Renal cortex interstitium (tissue), 11 donors: ENCODE results near the gene FAM53B. TPM values are rescaled to one million over a fixed set of nuclear protein-coding genes. Genes with fewer than 3 reads are reported as not detected.

Source experiments
- DNase-seq, 11 donors: peaks; one replicate each; pipeline ENCODE4 v3.0.0-alpha.2; 2013; ENCODE audit warnings: low read depth in 9 of 11, low spot score in 4 of 11; ENCODE audit errors: extremely low read depth in 1 of 11
- polyA plus RNA-seq, 3 donors: library from polyadenylated mRNA; unstranded; fragments of 120-200 nt; gene quantifications; one replicate each; pipeline ENCODE4 v1.2.1, GENCODE V29; 2013; ENCODE audit not compliant: insufficient read length in 3 of 3

FAM53B gene
- polyA plus RNA-seq, 3 donors = 22.3 to 32.5 (median 29.1) TPM

DNA sequence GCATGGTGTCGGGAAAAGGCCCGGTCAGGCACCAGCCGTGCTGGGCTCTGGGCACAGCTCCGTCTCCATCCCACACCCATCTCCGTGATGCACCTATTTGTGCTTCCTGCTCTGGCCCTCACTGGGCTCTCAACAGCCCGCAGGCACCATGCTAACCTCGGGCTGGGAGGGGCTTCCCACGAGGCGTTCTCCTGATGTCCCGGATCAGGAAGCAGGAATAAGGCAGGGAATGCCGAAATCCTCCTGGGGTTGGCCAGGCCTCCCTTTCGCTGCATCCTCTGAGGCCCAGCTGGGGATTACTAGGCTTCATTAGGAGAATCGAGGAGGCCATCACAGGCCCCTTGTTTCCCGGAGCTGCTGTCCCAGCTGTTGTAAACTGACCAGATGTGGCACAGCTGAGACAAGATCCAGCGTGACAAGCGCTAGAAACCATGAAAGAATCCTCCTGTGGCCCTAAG lies 72.0 kb downstream of the FAM53B start:
- DNase-seq = peak in 6 of 11 donors; percentile 29 to 73 (median 62)

DNA sequence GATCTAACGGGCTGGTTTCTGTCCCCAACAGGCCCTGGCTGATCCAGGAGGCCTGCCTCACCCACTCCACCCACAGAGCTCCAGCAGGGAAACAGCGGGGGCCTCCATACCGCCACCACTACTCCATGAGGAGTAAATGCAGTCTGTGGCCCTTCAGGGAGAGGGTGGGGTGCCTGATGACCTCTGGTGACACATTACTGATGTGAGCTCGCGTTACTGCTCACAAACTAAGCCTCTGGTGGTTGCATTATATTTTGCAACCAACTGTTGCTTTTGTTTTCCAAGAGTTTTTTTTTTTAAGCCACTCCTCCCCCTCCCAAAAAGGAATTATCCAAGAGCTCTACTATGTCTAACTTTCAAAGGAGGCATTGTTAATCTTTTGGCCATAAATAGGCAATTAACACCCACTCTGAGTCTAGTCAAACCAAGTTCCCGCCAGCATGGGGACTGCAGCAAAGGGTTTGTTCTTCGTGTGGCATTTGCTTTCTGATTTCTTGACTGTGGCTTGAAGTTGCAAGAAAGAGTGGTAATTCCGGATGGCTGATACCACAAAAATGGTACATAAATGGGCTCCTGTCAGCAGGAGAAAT lies 72.6 kb downstream of the FAM53B start:
- no peak for DNase-seq

DNA sequence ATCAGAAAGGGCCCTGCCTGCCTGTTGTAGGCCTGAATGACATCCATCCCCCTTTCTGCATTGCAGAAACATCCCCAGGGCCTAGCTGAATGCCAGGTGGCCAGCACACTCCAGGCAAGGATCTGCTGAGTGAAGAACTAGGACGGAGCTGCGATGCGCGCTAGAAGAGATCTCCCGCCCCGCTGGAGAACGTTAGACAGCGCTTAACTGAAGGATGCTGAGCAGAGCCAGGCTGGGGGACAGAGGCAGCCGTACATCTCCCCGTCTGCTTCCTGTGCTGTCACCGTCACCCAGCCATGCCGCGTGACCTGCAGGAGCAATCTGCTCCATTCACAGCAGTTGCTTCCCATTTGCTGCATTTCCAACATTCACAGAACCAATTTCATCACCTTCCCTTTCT lies 73.3 kb downstream of the FAM53B start:
- DNase-seq = no peak

DNA sequence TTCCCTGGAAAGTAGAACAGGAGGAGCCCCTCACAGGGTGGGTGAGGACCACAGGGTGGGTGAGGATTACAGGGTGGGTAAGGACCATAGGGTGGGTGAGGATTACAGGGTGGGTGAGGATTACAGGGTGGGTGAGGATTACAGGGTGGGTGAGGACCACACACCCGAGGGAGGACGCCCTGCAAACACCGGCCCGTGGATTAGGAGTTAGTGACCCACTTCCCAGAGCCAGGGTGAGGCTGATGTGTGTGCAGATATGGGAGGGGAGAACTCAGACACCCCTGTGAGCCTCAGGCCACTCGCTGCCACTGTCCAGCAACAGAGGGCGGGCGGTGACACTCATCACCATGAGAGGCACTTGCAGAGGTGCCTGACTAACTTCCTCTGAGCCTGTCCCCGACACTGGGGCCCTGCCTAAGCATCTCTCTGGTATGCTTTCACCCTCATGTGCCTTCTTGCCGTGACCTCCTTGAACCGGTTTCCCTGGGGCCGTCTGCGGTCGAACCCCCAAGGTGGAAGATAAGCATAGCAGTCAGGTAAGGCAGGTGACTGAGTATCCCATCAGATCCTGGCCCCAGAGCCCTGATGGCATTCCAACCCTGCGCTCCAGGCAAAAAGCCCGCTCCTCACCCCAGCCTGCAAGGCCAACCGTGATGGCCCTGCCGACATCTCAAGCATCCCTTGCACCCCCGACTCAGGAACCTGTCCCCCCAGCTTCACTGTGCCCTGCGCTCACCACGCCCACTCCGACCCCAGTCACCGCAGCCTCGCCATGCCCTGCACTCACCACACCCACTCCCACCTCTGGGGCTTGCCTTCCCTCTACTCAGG lies 74.1 kb downstream of the FAM53B start:
- DNase-seq = no peak

DNA sequence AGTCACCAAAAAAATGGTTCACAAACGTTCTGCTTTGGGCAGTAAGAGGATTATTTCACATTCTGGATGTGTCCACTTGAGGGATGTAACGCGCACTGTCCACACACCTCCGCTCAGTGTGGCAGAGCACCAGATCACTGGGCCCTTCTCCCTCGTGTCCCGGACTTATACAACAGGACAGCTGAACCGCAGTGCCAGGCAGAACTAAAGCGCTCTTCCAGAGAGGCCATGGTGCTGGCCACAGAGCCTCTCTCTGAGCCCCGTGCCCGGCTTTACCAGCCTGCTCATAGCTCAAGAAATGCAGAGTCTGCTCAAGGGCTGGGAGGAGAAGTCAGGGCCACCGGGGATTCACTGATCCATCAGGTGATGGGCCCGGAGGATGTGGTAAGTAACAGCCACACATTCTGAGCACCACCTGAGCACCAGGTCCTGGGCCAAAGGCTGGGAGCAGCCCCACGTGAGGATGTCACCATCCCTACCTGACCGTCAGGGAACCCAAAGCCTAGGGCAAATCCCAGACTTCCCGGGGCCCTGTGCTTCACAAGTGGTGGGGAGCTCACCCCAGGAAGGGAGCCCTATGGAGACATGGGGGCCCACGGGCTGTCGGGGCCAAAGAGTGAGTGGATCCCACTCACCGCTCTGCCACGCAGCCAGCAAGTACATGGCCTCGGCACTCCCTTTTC lies 74.9 kb downstream of the FAM53B start:
- DNase-seq = no peak

DNA sequence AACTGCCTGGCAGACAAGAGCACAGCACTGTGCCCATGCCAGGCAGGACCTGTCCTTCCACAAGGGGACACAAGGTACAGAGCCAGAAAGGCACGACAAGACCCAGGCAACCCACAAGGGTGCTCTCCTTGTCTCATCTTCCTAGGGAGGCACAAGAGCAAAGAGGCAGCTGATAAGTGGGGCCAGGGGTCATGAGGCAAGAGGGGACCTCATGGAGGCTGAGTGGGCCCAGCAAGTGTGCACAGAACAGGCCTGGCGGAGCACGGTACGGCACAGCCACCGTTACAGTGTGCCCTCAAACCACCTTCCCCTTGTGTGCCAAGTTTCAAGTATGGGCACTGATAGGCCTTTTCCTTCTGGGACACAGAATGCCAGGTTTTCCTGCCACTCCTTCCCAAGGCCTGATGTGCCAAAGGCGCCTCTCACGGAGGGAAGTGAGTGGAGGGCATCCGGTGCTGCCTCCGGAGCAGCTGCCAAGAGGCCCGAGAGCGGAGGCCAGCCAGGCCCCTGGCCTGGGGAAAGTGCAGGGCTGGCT lies 75.6 kb downstream of the FAM53B start:
- no peak for DNase-seq

DNA sequence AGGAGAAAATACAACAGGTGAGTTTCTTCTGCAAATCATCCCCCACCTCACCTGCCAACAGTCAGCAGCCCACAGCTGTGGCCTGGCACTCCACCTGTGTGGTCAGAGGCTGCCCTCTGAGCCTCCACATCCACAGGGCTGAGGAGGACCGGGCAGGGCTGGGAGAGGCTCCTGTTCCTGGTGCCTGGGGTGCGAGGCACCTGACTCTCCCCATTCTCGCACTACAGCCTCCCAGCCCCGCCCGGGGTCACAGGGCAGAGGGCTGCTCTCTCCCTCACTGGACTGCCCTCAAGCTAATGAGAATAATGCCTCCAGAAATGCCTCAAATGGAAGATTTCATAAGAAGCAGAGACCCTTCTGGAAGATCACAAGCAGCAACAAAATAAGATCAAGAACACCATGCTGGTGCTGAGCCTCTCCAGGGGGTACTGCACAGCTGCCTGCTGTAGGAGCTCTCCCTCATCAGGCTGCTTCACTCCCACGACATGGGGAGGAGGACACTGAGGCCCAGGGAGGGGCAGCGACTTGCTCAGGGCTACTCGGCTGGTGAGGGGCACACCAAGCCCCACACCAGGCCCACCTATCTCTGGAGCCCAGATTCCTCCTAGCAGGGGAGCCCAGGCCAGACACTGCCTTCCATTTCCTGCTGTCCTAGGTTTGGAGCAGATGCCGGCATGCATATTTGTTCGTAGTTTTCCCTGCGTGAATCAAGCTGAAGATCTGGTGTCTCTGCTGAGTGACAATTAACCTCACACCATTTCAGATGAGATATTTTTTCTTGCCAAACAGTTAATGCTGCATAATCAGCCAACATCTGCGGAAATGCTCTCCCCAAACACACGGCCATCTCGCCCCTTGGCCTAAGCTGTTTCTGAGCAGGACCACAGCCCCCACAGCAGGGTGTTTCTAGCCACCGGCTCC lies 76.5 kb downstream of the FAM53B start:
- DNase-seq = no peak

DNA sequence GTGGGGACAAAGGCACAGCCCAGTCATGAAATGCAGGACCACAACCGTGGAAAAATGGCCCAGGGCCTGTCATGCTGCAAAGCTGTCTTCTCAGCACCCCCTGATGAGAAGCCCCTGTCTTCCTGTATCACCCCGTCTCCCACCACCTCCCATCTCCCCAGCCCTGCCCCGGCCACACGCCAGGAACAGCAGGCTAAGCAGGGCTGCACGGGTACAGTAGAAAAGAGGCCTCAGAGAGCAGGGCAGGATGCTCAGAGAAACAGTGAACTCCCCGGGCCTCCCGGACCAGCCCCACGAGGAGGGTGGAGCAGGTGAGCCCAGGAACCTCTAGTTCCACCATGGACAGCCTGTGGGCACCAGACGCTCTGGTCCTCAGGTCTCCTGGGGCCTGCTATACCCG lies 77.7 kb downstream of the FAM53B start:
- no peak for DNase-seq

DNA sequence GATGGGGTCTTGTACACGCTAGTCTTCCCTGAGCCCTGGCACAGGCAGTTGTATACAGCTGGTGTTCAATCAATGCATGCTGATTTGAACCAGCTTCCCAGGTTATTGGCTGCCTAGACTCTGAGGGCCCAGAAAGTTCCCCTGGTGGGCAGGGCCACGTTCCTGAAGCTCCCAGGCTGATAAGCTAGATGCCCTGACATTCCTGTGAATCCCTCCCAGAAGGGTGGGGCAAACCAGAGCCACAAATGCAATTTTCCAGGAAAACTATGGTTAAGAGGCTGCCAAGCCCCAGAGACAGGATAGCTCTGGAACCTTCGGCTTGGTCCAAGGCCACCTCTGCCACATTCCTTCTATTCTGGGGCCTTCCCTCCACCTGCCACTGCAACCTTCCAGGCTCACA lies 78.2 kb downstream of the FAM53B start:
- DNase-seq = no peak

DNA sequence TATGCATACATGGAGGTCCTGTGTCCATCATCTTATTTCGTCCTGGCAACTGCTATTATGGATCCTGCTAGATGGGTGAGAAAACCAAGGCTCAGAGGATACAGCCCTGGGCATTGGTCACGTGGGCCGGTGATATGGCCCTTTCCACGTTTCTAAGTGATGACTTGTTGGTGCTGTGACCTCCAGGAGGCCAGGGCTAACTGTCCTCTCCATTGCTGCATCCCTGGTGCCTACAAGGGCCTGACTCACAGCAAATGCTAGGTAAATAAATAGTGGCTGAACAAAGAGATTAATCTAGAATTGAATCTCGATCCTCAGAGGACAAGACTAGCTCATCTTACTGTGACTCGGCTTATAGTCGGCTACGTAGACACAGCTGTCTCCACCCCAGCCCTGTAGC lies 78.6 kb downstream of the FAM53B start:
- no peak for DNase-seq

DNA sequence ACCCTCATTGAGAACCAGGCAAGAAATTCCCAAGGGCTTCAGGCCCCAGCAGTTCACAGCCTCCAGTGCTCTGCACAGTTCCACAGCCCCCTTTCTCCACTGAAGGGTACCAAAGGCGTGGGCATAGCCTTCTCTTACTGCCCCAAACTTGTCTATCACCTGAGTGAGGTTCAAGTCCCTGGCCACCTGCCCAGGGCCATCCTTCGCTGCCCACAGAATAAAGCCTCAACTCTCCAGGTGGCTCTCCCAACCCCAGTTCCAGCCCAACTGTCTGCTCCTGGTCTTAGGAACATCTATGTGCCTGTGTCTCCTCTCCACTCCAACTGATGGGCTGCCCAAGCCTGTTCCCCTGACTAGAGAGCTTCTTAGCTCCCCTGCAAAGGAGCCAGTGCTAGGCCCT lies 79.1 kb downstream of the FAM53B start:
- no peak for DNase-seq

DNA sequence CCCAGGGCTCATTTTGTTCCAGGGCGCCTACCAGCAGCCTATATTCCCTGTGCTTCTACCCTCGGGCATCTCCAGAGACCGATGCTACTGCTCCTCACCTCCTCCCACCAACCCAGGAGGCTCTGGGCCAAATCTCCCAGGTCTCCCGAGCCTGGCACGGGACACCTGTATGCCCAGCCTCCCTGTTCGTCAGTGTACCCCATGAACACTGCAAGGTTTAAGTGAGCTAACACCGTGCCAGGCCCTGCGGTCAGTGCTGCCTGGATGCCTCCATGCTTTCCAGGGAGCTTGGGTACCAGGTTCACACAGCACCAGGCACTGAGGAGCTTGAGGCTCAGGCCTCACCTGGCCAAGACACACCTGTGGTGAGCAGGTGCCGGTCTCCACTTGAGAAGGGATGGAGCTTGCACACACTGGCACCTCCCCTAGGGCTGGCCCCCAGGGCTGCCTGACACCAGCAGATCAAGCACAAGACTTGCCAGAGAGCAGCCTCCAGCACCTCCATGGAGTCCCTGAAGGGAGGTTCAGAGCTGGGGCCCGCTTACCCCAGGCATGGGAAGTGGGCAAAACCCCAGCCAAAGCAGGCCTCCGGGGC lies 80.3 kb downstream of the FAM53B start:
- no peak for DNase-seq

DNA sequence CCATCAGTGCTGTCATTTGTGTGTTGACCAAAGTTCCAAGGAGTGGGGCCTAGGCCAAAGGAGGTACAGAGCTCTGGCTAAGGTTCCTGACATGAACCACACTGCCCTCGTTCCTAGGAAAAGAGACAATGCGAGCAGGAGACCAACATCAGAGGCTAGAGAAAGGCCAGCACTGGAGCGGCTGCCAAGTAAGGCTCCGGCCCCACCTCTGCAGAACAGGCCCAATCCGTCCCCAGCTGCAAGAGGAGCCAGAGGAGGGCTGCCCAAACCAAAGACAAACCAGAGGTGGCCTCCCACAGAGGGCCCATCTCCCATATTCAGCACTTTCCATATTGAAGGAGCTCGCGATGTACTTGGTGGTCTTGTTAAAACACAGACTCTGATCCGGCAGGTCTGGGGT lies 81.0 kb downstream of the FAM53B start:
- DNase-seq = no peak

DNA sequence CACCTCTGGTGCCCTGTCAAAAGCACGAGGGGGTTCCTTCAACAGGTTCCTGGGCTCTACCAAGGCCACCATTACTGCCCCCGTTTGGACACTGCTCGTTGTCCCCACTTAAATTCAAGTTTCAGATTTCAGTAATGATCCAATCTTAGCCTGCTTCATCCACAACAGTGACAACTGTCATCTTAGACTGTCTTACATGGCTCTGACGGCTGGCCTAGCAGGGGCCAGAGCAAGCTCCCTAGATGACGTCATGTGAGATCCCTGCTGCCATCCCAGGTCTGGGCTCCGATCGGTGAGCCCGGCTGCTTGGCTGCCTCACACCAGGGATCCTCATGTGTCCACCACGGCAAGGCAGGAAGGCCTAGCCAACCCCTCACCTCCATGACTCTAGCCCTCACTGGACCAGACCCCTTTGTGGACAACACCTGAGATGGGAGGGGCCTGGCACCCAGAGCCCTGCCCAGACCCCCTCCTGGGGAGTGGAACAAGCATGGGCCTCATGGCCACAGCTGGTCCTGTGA lies 82.5 kb downstream of the FAM53B start:
- DNase-seq = no peak

DNA sequence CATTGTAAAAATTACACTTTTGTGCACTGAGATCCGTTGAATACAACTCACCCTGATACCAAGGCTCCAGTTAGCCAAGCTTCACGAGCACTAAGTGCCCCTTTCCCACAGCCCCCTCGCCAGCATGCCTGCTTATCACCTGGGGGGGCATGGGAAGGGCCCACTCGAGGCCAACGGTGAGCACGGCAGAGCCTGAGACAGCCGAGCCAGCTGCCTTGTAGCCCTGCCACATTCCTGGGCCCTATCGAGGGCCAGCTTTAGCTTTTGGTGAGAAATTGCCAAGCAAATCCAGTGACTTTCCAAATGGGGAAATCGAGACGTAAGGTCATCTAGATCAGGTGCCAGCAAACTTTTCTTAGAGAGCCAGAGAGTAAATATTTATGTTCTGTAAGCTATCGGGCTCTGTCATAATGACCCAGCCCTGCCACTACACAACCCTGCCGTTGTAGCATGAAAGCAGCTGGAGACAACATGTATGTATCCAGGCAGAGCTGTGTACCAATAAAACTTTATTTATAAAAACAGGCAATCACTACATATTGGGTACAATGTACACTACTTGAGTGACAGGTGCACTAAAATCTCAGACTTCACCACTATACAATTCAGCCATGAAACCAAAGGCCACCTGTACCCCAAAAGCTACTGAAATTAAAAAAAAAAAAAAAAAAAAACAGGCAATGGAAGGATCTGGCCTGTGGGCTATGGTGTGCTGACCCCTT lies 83.6 kb downstream of the FAM53B start:
- no peak for DNase-seq

DNA sequence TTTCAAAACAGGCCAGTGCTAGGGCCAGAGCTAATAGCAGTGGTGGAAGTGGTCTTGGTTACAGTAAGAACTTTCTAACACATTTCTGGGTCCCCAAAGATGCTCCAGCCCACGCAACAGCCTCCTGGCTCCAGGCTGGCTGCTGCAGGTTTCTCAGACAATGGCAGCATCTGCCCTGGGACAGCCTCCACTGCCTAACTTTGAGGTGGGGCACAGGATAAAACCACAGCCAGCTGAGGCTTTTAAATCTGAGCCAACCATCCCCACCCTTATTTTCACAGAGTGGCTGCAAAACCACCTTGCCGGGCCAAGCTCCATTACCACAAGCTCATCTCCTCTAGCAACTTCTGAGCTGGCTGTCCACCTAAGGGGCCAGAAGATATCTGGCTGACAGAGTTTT lies 84.8 kb downstream of the FAM53B start:
- DNase-seq = no peak

DNA sequence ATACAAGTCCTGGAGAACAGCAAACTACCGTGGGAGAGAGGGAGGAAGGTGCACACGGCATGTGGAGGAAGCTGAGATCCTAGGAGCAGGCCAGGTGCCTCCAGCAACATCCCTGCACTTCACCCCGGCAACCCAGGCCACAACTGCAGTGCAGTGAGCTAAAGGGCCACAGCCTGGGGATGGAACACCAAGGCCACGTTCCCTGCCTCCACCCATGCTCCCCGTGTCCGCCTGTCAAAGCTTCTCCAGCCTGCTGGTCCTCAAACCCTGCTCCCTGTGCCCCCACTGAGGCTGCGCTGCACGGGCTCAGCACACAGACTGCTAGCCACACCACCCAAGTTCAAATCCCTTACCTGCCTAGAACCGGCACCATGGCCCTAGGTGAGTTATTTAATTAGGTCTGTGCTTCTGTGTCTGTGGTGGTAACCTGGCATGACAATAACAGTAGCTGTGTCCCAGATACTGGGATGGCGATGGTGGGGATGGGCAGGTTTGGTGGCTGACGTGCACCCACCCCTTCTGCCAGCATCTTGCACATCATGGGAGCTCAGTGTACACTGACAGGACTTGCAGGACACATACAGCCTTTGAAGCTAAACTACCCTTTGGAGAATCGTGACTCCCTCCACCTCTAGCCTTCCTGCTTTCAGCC lies 85.5 kb downstream of the FAM53B start:
- DNase-seq = no peak
